Chondrocyte (in vitro differentiated cells): Measurements from ENCODE around the gene TNFSF4. TPM values are rescaled to one million over a fixed set of nuclear protein-coding genes. Genes with fewer than 3 reads are reported as not detected.
"Not testable (repeated sequence)": the region's sequence is repeated elsewhere in the genome, so short reads cannot be mapped to it uniquely, and the experiment has no call there.

Experiments
- DNase-seq: peaks from one replicate; pipeline ENCODE4 v3.0.0; 2021; ENCODE audit warnings: mixed read lengths, low spot score
- H3K27ac Mint-ChIP-seq: one replicate; pipeline ENCODE4 v1.8.0; 2021; ENCODE audit warnings: mild to moderate bottlenecking, moderate library complexity, mixed read lengths; ENCODE audit not compliant: unreplicated experiment
- H3K27me3 Mint-ChIP-seq: 2 replicates; pipeline ENCODE4 v1.8.0; 2021; ENCODE audit warnings: low read depth, mixed read lengths
- H3K36me3 Mint-ChIP-seq: 2 replicates; pipeline ENCODE4 v1.8.0; 2021; ENCODE audit warnings: low read depth, mixed read lengths
- H3K4me1 Mint-ChIP-seq: 2 replicates; pipeline ENCODE4 v1.8.0; 2021; ENCODE audit warnings: low read depth, mild to moderate bottlenecking, mixed read lengths
- H3K4me3 Mint-ChIP-seq: one replicate; pipeline ENCODE4 v1.8.0; 2021; ENCODE audit warnings: mild to moderate bottlenecking, moderate library complexity, mixed read lengths; ENCODE audit not compliant: unreplicated experiment
- H3K9me3 Mint-ChIP-seq: 2 replicates; pipeline ENCODE4 v1.8.0; 2021; ENCODE audit warnings: low read depth, mixed read lengths
- CTCF ChIP-seq: fragments of 200-600 bp; sonication (generic); IDR thresholded peaks from 2 replicates; pipeline ENCODE4 v1.5.0; 2021; ENCODE audit warnings: antibody characterized with exemption, mild to moderate bottlenecking, moderate library complexity
- total RNA-seq: library from RNA; stranded (reverse); gene quantifications from 3 replicates; pipeline ENCODE4 v1.2.1, GENCODE V29; 2021

The TNFSF4 gene
- total RNA-seq, 1 donor from 2014 or later, result 0.77 TPM

GRCh38 chr1:173163222-173163621 is 43.9 kb downstream of the TNFSF4 start:
- DNase-seq, result no peak
- TF ChIP-seq CTCF, result no peak
- Mint-ChIP-seq H3K27ac (no peak overlapping the region), H3K4me1 (peaks cover 10% of the 10 kb centered on the region), H3K9me3 (peaks cover 9% of the 10 kb centered on the region), H3K4me3 (no peak overlapping the region), H3K36me3 (no peaks in the 10 kb centered on the region), H3K27me3 (no peaks in the 10 kb centered on the region)

GRCh38 chr1:173162601-173163000 is 44.5 kb downstream of the TNFSF4 start:
- no peak for DNase-seq
- no peak overlapping the region for H3K27ac Mint-ChIP-seq
- H3K9me3 Mint-ChIP-seq, result peaks cover 9% of the 10 kb centered on the region
- no peaks in the 10 kb centered on the region for H3K27me3 Mint-ChIP-seq
- H3K36me3 Mint-ChIP-seq, result no peaks in the 10 kb centered on the region
- peaks cover 10% of the 10 kb centered on the region for H3K4me1 Mint-ChIP-seq
- H3K4me3 Mint-ChIP-seq, result no peak overlapping the region
- no peak for TF ChIP-seq CTCF

GRCh38 chr1:173161510-173162221 is 45.5 kb downstream of the TNFSF4 start:
- Mint-ChIP-seq H3K36me3 (peaks cover 2% of the 10 kb centered on the region), H3K9me3 (peaks cover 11% of the 10 kb centered on the region), H3K27me3 (no peaks in the 10 kb centered on the region), H3K27ac (no peak overlapping the region), H3K4me3 (no peak overlapping the region), H3K4me1 (peaks cover 10% of the 10 kb centered on the region)
- DNase-seq, result no peak
- TF ChIP-seq CTCF, result no peak

GRCh38 chr1:173153964-173154363 is 53.2 kb downstream of the TNFSF4 start:
- not testable (repeated sequence) for H3K4me3 Mint-ChIP-seq, H3K4me1 Mint-ChIP-seq, DNase-seq, H3K27ac Mint-ChIP-seq, H3K27me3 Mint-ChIP-seq
- Mint-ChIP-seq H3K9me3 (peaks cover 21% of the 10 kb centered on the region), H3K36me3 (peaks cover 10% of the 10 kb centered on the region)

- H3K27me3 Mint-ChIP-seq, result no peaks in the 10 kb centered on the region
- no peak for TF ChIP-seq CTCF
- H3K4me3 Mint-ChIP-seq, result no peak overlapping the region
- peaks cover 10% of the 10 kb centered on the region for H3K36me3 Mint-ChIP-seq
- no peaks in the 10 kb centered on the region for H3K4me1 Mint-ChIP-seq
- DNase-seq, result no peak
- H3K9me3 Mint-ChIP-seq, result peaks cover 21% of the 10 kb centered on the region
- no peak overlapping the region for H3K27ac Mint-ChIP-seq
Measured at GRCh38 chr1:173153503-173153902, 53.6 kb downstream of the TNFSF4 start.

GRCh38 chr1:173152598-173152997 is 54.5 kb downstream of the TNFSF4 start:
- H3K36me3 Mint-ChIP-seq, result peaks cover 10% of the 10 kb centered on the region
- no peak for TF ChIP-seq CTCF
- H3K4me3 Mint-ChIP-seq, result no peak overlapping the region
- H3K4me1 Mint-ChIP-seq, result no peaks in the 10 kb centered on the region
- DNase-seq, result no peak
- H3K9me3 Mint-ChIP-seq, result peaks cover 22% of the 10 kb centered on the region
- H3K27me3 Mint-ChIP-seq, result no peaks in the 10 kb centered on the region
- H3K27ac Mint-ChIP-seq, result no peak overlapping the region
